Measurements from ENCODE around the gene INO80.
A peak's percentile ranks its signal among the peaks of the same experiment; 100 is the strongest.

Gene INO80

DNA sequence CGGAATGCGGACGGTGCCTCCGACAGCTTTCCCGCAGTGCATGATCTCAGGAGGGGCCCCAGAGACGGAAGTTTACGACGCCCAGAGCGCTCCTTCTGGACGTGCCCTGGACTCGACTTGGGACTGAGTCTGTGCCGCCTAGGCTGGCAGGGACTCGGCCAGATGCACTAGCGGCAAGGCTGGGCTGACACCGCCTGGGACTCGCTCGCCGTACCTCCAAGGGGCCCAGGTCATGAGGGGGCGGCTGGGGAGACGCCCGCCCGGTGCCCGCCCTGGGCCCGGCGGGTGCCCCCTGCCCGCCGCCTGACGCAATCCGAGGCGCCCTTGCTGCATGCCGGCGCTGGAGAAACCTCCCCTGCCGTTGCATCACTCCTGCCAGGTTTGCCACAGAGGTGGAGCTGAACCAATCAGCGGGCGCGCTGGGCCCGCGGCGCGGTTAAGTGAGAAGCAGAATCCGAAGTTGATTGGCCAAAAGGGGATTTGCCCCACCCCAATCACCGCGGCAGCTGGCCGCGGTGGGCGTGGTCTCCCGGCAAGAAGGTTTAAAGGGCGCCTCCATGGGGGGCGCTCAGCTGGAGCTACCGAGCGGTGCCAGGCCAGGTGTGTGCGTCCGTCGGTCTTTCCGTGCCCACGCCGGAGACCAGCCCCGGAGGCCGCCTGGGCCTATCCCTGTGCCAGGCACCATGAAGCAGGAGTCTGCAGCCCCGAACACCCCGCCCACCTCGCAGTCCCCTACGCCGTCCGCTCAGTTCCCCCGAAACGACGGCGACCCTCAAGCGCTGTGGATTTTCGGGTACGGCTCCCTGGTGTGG, 163.0 kb downstream of the INO80 start, which contains the start of gene CHAC1:
CHAC1 (plus strand) TSS at position 571 of the 812 bp plus-strand sequence; CDS start at position 684, 113 bp downstream.
- H3K4me3 Mint-ChIP-seq, result peak within 1 kb of the TSS; percentile 88
- peaks cover 41% of the 10 kb centered on the region for H3K4me1 Mint-ChIP-seq

DNA sequence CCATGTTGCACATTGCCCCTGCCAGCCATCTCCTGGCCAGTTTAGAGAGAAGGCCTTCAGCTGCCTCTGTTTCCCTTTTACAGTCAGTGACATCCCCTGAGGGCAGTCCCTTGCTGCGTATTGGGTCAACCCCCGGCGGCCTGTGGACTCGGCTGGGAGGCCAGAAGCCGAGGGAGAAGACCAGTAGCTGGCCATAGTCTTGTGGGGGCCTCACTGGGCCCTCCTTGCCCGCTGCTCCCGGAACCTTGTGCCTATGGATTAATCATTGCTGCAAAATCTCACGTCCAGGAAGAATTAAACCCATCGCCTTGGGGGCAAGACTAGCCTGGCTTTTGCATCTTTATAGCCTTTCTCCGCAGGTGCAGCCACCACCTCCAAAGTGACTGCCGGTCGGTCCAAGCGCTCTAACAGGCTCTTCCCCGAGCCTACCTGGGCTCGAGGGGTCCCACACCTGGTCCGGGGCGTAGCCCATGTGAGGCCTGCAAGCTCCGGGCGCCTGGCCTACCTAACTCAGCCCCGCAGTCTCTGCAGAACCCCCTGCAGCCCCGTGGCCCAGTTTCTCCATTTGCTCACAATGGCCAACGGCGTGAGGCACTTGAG, 163.7 kb downstream of the INO80 start:
- peaks cover 41% of the 10 kb centered on the region for H3K4me1 Mint-ChIP-seq
- peak overlapping the region; percentile 96 for H3K27ac Mint-ChIP-seq
- DNase-seq (no peak), ATAC-seq (no peak)
- H3K36me3 Mint-ChIP-seq (ENCODE audit: low read depth), result peaks cover 26% of the 10 kb centered on the region
- peak overlapping the region; percentile 88 for H3K4me3 Mint-ChIP-seq
- no peaks in the 10 kb centered on the region for H3K27me3 Mint-ChIP-seq
- H3K9me3 Mint-ChIP-seq, result no peaks in the 10 kb centered on the region

More for the DNA sequence above, 163.0 kb downstream of the INO80 start, which contains the start of gene CHAC1:
- ATAC-seq (peak; percentile 95), DNase-seq (peak; percentile 97)
- Mint-ChIP-seq H3K27ac (peak within 1 kb of the TSS; percentile 96), H3K36me3 (ENCODE audit: low read depth) (peaks cover 28% of the 10 kb centered on the region), H3K9me3 (no peaks in the 10 kb centered on the region), H3K27me3 (no peaks in the 10 kb centered on the region)

- Mint-ChIP-seq H3K4me3 (peak overlapping the region; percentile 88), H3K9me3 (no peaks in the 10 kb centered on the region), H3K36me3 (ENCODE audit: low read depth) (peaks cover 26% of the 10 kb centered on the region), H3K27me3 (no peaks in the 10 kb centered on the region), H3K4me1 (peaks cover 41% of the 10 kb centered on the region), H3K27ac (peak overlapping the region; percentile 96)
- DNase-seq, result no peak
- ATAC-seq, result no peak
Observed at GRCh38 chr15:40951764-40952163, 164.3 kb downstream of the INO80 start.

- H3K4me1 Mint-ChIP-seq, result peaks cover 28% of the 10 kb centered on the region
- H3K9me3 Mint-ChIP-seq, result no peaks in the 10 kb centered on the region
- DNase-seq (no peak), ATAC-seq (no peak)
- H3K36me3 Mint-ChIP-seq (ENCODE audit: low read depth), result peaks cover 14% of the 10 kb centered on the region
- H3K27ac Mint-ChIP-seq, result no peak overlapping the region
- no peaks in the 10 kb centered on the region for H3K27me3 Mint-ChIP-seq
- H3K4me3 Mint-ChIP-seq, result no peak overlapping the region
Observed at GRCh38 chr15:40949756-40950207, 166.3 kb downstream of the INO80 start.

DNA sequence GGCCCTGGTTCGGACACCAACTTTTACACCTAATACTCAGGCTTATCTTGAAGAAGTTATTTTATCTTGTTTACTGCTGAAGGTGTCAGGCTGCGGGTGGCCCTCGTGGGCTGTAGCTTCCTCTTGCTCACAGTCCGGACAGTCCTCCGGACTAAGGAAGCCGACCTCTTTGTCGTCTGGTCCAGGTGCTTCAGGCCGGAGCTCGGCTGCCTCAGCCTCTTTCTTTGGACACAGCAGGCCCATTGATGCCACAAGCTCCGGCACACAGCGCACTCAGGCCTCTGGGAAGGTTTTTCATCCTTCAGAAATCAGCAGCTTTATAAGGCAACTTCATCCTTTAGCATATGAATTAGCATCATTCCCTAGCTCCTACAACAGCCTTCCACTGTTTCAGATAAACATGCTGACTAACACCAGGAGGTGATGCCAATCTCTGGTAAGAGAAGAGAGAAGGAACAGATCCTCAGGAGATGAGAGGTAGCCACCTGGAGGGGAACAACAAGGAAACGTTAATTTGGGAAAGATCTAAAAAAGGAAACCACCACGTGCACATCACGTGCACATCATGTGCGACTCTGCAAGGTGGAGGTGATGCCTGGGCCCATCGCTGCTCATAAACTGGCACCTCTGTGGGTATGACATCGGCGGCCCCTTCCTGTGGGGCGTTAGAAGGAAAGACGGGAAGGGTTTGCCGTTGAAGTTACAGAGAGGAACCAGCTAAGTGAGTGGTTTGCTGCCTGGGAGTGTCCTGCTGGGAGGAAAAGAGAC, 167.2 kb downstream of the INO80 start:
- Mint-ChIP-seq H3K9me3 (no peaks in the 10 kb centered on the region), H3K36me3 (ENCODE audit: low read depth) (peaks cover 5% of the 10 kb centered on the region), H3K27me3 (no peaks in the 10 kb centered on the region), H3K27ac (no peak overlapping the region), H3K4me3 (no peak overlapping the region), H3K4me1 (peaks cover 20% of the 10 kb centered on the region)
- no peak for ATAC-seq
- no peak for DNase-seq

DNA sequence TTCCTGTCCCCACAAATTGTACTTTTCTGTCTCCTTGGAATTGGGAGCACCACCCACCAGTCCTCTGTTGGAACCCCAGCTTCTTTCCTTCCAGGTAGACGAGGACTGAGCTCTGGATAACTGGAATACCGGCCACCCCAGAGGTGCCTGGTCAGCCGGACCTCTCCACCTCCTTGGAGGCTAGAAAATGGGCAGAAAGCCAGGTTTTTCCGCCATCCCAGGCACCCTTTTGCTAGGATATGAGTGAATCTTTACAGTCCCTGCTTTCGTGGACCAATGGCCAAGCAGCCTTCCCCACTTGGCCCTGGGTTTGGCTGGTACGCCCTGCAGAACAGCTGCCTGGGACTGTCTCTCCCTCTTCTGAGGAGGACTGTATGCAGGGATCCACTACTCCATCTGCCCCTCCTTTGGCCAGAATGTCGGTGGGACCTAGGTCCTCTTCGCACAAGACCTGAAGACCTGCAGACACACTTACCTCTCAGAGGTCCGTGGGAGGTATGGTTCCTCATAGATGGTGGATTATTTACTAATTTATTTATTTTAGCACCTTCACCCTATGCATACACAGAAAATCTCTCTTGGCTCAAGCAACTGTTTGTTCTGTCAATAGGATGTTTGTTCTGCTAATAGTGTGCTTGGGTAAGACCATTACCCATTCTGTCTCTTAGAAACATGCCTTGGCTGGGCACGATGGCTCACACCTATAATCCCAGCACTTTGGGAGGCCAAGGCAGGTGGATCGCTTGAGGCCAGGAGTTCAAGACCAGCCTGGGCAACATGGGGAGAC, 171.4 kb downstream of the INO80 start:
- H3K4me1 Mint-ChIP-seq, result peaks cover 27% of the 10 kb centered on the region
- H3K27ac Mint-ChIP-seq, result no peak overlapping the region
- no peak for ATAC-seq

GRCh38 chr15:40943764-40944365, 172.2 kb downstream of the INO80 start:
- no peaks in the 10 kb centered on the region for H3K36me3 Mint-ChIP-seq (ENCODE audit: low read depth)
- ATAC-seq, result no peak
- DNase-seq, result no peak
- peaks cover 27% of the 10 kb centered on the region for H3K4me1 Mint-ChIP-seq
- no peaks in the 10 kb centered on the region for H3K9me3 Mint-ChIP-seq
- no peaks in the 10 kb centered on the region for H3K27me3 Mint-ChIP-seq
- no peak overlapping the region for H3K4me3 Mint-ChIP-seq
- no peak overlapping the region for H3K27ac Mint-ChIP-seq

More for the DNA sequence above, 171.4 kb downstream of the INO80 start:
- no peak overlapping the region for H3K4me3 Mint-ChIP-seq
- H3K36me3 Mint-ChIP-seq (ENCODE audit: low read depth), result no peaks in the 10 kb centered on the region
- no peaks in the 10 kb centered on the region for H3K9me3 Mint-ChIP-seq
- no peaks in the 10 kb centered on the region for H3K27me3 Mint-ChIP-seq
- no peak for DNase-seq

DNA sequence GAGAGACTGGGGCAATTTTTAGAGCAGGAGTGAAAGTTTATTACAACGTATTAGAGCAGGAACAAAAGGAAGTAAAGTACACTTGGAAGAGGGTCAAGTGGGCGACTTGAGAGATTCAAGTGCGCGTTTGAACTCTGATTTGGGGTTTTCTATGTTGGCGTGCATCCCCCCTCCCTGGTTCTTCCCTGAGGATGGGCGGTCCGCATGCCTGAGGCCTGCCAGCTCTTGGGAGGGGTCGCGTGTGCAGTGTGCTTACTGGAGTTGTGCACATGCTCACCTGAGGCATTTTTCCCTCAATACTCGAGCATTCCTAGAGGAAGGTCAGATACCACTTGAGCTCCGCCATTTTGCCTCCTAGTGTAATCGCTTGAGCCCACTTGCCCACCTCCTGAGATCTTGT, 173.2 kb downstream of the INO80 start:
- no peak for DNase-seq
- Mint-ChIP-seq H3K9me3 (no peaks in the 10 kb centered on the region), H3K27ac (peak overlapping the region; percentile 56), H3K36me3 (ENCODE audit: low read depth) (no peaks in the 10 kb centered on the region), H3K4me1 (peaks cover 27% of the 10 kb centered on the region), H3K27me3 (no peaks in the 10 kb centered on the region), H3K4me3 (peak overlapping the region; percentile 77)
- ATAC-seq, result no peak

GRCh38 chr15:40942337-40942854, 173.7 kb downstream of the INO80 start:
- DNase-seq, result no peak
- no peaks in the 10 kb centered on the region for H3K36me3 Mint-ChIP-seq (ENCODE audit: low read depth)
- H3K4me1 Mint-ChIP-seq, result peaks cover 27% of the 10 kb centered on the region
- H3K4me3 Mint-ChIP-seq, result peak overlapping the region; percentile 77
- no peak for ATAC-seq
- peak overlapping the region; percentile 56 for H3K27ac Mint-ChIP-seq
- no peaks in the 10 kb centered on the region for H3K9me3 Mint-ChIP-seq
- H3K27me3 Mint-ChIP-seq, result no peaks in the 10 kb centered on the region

- ATAC-seq (peak; percentile 79), DNase-seq (peak; percentile 74)
- Mint-ChIP-seq H3K9me3 (no peaks in the 10 kb centered on the region), H3K36me3 (ENCODE audit: low read depth) (no peaks in the 10 kb centered on the region), H3K4me3 (peak overlapping the region; percentile 77), H3K27ac (peak overlapping the region; percentile 83), H3K27me3 (no peaks in the 10 kb centered on the region), H3K4me1 (peaks cover 27% of the 10 kb centered on the region)
Observed at GRCh38 chr15:40941528-40942336, 174.3 kb downstream of the INO80 start.

- Mint-ChIP-seq H3K27ac (peak overlapping the region; percentile 83), H3K4me3 (peak overlapping the region; percentile 56), H3K27me3 (no peaks in the 10 kb centered on the region), H3K9me3 (no peaks in the 10 kb centered on the region), H3K4me1 (peaks cover 27% of the 10 kb centered on the region), H3K36me3 (ENCODE audit: low read depth) (no peaks in the 10 kb centered on the region)
- DNase-seq (no peak), ATAC-seq (no peak)
Observed at GRCh38 chr15:40941068-40941527, 175.0 kb downstream of the INO80 start.

GRCh38 chr15:40940296-40940801, 175.7 kb downstream of the INO80 start:
- DNase-seq, result no peak
- ATAC-seq, result no peak
- peak overlapping the region; percentile 53 for H3K4me3 Mint-ChIP-seq
- H3K9me3 Mint-ChIP-seq, result no peaks in the 10 kb centered on the region
- H3K27me3 Mint-ChIP-seq, result no peaks in the 10 kb centered on the region
- peaks cover 27% of the 10 kb centered on the region for H3K4me1 Mint-ChIP-seq
- H3K27ac Mint-ChIP-seq, result peak overlapping the region; percentile 43
- no peaks in the 10 kb centered on the region for H3K36me3 Mint-ChIP-seq (ENCODE audit: low read depth)

DNA sequence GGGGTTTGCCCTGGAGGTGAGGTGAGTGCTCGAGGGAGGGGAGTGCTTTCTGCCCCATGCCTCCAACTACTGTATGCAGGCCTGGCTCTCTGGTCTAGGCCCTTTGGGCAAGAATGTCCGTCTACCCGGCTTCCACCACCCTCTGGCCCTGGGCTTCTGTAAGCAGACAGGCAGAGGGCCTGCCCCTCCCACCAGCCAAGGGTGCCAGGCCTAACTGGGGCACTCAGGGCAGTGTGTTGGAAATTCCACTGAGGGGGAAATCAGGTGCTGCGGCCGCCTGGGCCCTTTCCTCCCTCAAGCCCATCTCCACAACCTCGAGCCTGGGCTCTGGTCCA, 177.6 kb downstream of the INO80 start:
- Mint-ChIP-seq H3K4me3 (no peak overlapping the region), H3K9me3 (no peaks in the 10 kb centered on the region), H3K36me3 (ENCODE audit: low read depth) (no peaks in the 10 kb centered on the region), H3K27me3 (no peaks in the 10 kb centered on the region), H3K4me1 (peaks cover 26% of the 10 kb centered on the region), H3K27ac (no peak overlapping the region)
- ATAC-seq, result no peak
- DNase-seq, result no peak

Data from activated naive CD8-positive, alpha-beta T cell treated with anti-CD3 and anti-CD28 coated beads, Interleukin-2, amount 50 U/mL, for 24 hours (primary cell).